ENCODE data around the gene SMIM23.
"Not testable (repeated sequence)": the region's sequence is repeated elsewhere in the genome, so short reads cannot be mapped to it uniquely, and the experiment has no call there.

SMIM23 gene

GRCh38 chr5:171774418-171774817 lies 11.2 kb upstream of the SMIM23 start:
- DNase-seq, result no peak

GRCh38 chr5:171776213-171776612 lies 9.4 kb upstream of the SMIM23 start:
- no peak for DNase-seq

GRCh38 chr5:171776770-171777759 lies 8.6 kb upstream of the SMIM23 start:
- no peak for DNase-seq

- DNase-seq, result not testable (repeated sequence)
These were observed 3.9 kb upstream of the SMIM23 start for GRCh38 chr5:171781744-171782143.

- DNase-seq, result no peak
These were observed 3.2 kb upstream of the SMIM23 start for GRCh38 chr5:171782332-171782966.

GRCh38 chr5:171783051-171783450 lies 2.6 kb upstream of the SMIM23 start:
- DNase-seq, result no peak

GRCh38 chr5:171789353-171789752 lies 3.7 kb downstream of the SMIM23 start:
- no peak for DNase-seq

- DNase-seq, result no peak
These were observed 4.8 kb downstream of the SMIM23 start for GRCh38 chr5:171790408-171790807.

GRCh38 chr5:171794470-171794960 lies 8.9 kb downstream of the SMIM23 start:
- DNase-seq, result no peak

GRCh38 chr5:171795381-171795780 lies 9.8 kb downstream of the SMIM23 start:
- DNase-seq, result no peak

GRCh38 chr5:171796436-171796835 lies 10.8 kb downstream of the SMIM23 start:
- no peak for DNase-seq

GRCh38 chr5:171797543-171797942 lies 11.9 kb downstream of the SMIM23 start:
- no peak for DNase-seq

- no peak for DNase-seq
These were observed 12.8 kb downstream of the SMIM23 start for GRCh38 chr5:171798418-171798817.

GRCh38 chr5:171801839-171802238 lies 16.2 kb downstream of the SMIM23 start:
- no peak for DNase-seq

- DNase-seq, result no peak
These were observed 20.1 kb downstream of the SMIM23 start for GRCh38 chr5:171805746-171806145.

GRCh38 chr5:171806976-171807747 lies 21.5 kb downstream of the SMIM23 start:
- no peak for DNase-seq

- DNase-seq, result no peak
These were observed 22.8 kb downstream of the SMIM23 start for GRCh38 chr5:171808453-171808852.

- no peak for DNase-seq
These were observed 23.3 kb downstream of the SMIM23 start for GRCh38 chr5:171808951-171809350.

- DNase-seq, result no peak
These were observed 24.6 kb downstream of the SMIM23 start for GRCh38 chr5:171810227-171810626.

GRCh38 chr5:171813270-171813669 lies 27.7 kb downstream of the SMIM23 start:
- DNase-seq, result no peak

- no peak for DNase-seq
These were observed 28.3 kb downstream of the SMIM23 start for GRCh38 chr5:171813813-171814490.

- no peak for DNase-seq
These were observed 31.0 kb downstream of the SMIM23 start for GRCh38 chr5:171816666-171817065.

- no peak for DNase-seq
These were observed 34.9 kb downstream of the SMIM23 start for GRCh38 chr5:171820561-171820960.
